AG10803 (cell line): ENCODE results near the gene KY.
A peak's percentile ranks its signal among the peaks of the same experiment; 100 is the strongest.
"Not testable (repeated sequence)": the region's sequence is repeated elsewhere in the genome, so short reads cannot be mapped to it uniquely, and the experiment has no call there.

Experiments
- DNase-seq: peaks from one replicate; pipeline ENCODE4 v3.0.0; 2010; ENCODE audit warnings: low read depth
- H3K4me3 ChIP-seq: 2 replicates; pipeline ENCODE4 v1.5.1; 2011; ENCODE audit warnings: mild to moderate bottlenecking, low read length, control low read depth
- TF ChIP-seq, protein P1 (sequence below): conservative IDR thresholded peaks from 2 replicates; pipeline ENCODE4 v1.5.1; 2011; ENCODE audit warnings: mild to moderate bottlenecking, low read length, control low read depth, inconsistent platforms

The KY gene

DNA sequence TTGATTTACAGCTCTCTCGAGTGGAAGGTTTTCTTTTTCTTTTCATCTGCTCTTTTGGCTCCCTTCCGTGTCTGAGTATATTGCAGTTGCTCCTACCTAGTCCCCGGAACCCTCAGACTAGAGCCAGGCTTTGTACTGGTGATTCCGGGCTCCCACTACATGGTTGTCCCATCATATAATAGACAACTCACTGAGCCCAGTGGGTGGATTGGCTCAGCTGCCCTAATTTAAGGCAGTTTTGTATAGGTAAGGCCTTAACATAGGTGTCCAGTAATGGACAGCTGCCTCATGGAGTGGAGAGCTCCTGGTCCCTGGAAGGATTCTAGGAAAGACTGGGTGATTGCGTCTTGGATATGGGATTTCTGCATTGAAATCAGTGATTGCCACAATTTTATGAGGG lies 58.0 kb downstream of the KY start:
- H3K4me3 ChIP-seq: no peak overlapping the region
- TF ChIP-seq, protein P1, sequence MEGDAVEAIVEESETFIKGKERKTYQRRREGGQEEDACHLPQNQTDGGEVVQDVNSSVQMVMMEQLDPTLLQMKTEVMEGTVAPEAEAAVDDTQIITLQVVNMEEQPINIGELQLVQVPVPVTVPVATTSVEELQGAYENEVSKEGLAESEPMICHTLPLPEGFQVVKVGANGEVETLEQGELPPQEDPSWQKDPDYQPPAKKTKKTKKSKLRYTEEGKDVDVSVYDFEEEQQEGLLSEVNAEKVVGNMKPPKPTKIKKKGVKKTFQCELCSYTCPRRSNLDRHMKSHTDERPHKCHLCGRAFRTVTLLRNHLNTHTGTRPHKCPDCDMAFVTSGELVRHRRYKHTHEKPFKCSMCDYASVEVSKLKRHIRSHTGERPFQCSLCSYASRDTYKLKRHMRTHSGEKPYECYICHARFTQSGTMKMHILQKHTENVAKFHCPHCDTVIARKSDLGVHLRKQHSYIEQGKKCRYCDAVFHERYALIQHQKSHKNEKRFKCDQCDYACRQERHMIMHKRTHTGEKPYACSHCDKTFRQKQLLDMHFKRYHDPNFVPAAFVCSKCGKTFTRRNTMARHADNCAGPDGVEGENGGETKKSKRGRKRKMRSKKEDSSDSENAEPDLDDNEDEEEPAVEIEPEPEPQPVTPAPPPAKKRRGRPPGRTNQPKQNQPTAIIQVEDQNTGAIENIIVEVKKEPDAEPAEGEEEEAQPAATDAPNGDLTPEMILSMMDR: no peak
- no peak for DNase-seq

DNA sequence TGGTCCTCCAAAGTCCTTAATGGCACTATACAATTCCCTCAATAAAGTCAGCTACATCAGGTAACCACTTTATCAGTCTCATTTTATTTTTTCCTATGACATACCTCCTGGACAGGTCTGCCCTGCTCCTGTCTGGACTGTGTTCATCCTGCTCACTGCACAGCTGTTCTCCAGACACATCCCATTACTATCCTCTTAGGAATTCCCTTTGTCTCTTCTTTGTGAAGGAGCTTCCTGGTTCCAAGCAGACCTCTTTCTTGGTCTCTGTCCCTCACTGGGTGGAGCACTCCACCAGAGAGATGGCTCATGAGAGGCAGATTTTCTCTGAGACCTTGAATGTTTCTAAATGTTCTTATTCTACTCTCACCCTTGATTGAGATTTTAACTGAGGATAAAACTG lies 60.1 kb downstream of the KY start:
- TF ChIP-seq, protein P1: no peak
- peak; percentile 39 for DNase-seq
- H3K4me3 ChIP-seq: no peak overlapping the region

DNA sequence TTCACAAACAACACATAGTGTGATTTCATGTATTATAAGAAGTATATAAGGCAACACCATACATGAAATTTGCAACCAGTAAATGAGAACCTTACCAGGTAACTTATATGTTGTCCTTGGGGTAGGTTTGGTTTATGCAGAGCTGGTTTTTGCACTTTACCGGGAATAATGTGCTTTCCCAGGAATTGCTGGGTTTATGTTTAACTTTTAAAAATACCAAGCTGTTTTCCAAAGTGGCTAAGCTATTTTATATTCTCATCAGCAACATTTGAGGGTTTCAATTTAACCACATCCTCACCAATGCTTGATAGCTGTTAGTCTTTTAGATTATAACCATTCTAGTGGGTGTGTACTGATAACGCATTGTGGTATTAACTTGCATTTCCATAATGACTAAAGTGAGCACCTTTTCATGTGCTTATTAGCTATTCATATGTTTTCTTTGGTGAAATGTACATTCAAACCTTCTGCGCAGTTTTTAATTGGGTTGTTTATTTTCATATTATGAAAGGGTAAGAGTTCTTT lies 71.6 kb downstream of the KY start:
- no peak overlapping the region for H3K4me3 ChIP-seq
- TF ChIP-seq, protein P1: no peak
- DNase-seq: no peak

DNA sequence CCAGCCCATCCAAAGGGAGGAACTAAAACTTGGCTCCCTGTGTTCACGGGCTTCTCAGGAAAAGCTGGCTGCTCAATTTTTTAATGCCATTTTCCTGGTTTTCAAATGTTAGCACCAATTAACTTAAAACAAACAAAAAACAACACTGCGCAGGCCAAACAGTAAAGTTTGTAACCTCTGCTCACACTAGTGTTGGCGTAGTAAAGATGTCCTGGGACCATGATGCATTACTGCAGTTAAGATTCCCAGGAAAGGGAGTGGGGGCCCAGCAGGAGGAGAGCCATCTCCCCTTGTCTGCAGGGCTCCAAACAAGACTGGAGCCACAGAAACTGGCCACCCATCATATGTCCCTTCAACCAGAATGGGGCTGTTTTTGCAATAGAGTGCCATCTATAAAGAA lies 74.0 kb downstream of the KY start:
- no peak for DNase-seq
- TF ChIP-seq, protein P1: no peak

DNA sequence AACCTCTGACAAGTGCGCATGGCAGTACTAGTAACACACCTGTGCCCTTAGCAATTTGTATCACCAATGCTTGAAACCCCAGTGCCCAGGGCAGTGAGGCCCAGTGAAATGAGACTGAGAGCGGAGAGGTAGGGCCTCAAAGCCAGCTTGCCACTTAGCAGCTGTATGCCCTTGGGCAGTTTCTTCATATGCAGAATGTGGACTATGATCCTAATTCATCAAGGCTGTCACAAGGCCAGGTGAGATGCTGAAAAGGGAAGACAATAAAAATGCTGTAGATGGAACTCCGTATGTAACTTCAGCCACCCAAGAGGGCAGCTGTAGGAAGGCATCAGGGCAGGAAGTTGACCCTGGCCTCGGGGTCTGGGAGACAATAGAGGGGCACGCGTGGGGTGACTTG lies 74.4 kb downstream of the KY start:
- no peak for DNase-seq
- no peak overlapping the region for H3K4me3 ChIP-seq
- TF ChIP-seq, protein P1: no peak

More for the DNA sequence above, 74.0 kb downstream of the KY start:
- no peak overlapping the region for H3K4me3 ChIP-seq

DNA sequence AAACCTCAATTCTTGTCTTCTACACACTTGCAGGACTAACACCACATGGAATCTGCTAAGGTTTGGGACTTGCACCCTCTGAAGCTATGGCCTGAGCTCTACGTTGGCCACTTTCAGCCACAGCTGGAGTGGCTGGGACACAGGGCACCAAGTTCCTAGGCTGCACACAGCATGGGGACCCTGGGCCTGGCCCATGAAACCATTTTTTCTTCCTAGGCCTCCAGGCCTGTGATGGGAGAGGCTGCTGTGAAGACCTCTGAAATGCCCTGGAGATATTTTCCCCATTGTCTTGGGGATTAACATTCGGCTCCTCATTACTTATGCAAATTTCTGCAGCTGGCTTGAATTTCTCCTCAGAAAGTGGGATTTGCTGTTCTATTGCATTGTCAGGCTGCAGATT lies 80.9 kb downstream of the KY start:
- H3K4me3 ChIP-seq, DNase-seq: not testable (repeated sequence)

DNA sequence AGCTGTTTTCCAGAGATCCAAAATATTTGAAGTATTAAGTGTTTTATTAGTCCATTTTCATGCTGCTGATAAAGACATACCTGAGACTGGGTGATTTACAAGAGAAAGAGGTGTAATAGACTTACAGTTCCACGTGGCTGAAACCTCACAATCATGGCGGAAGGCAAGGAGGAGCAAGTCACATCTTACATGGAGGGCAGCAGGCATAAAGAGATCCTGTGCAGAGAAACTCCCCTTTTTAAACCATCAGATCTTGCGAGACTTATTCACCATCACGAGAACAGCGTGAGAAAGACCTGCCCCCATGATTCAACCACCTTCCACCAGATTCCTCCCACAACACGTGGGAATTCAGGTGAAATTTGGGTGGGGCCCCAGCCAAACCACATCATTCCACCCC lies 82.0 kb downstream of the KY start:
- no peak for DNase-seq
- H3K4me3 ChIP-seq: no peak overlapping the region
- TF ChIP-seq, protein P1: no peak

DNA sequence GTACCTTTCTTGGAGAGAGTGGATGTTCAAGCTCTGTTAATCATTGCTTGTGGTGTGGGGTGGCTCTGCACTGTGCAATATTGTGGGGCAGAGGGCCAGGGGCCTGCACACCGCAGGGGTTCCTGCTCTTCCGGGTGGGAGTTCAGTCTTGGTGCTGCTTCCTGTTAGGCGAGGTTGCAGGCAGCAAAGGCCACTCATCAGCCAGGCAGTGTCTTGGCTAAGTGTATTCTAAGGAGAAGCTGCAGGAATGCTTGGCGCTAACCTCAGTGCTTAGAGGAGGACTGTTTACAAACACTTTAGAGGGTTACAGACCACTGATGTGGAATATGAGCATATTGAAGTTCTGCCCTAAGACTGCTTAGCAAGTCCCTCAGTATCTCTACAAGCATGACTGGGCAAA lies 83.2 kb downstream of the KY start:
- no peak for DNase-seq
- TF ChIP-seq, protein P1: no peak
- H3K4me3 ChIP-seq: no peak overlapping the region
